ENCODE data around the gene ATP8A1. TPM values are rescaled to one million over a fixed set of nuclear protein-coding genes. Genes with fewer than 3 reads are reported as not detected.

ATP8A1 gene
- total and polyA plus RNA-seq, 2 of the 8 experiments (the other 6 are each of a cell fraction or from before 2014, with no cell fraction given), result 3.7 to 14.9 TPM

DNA sequence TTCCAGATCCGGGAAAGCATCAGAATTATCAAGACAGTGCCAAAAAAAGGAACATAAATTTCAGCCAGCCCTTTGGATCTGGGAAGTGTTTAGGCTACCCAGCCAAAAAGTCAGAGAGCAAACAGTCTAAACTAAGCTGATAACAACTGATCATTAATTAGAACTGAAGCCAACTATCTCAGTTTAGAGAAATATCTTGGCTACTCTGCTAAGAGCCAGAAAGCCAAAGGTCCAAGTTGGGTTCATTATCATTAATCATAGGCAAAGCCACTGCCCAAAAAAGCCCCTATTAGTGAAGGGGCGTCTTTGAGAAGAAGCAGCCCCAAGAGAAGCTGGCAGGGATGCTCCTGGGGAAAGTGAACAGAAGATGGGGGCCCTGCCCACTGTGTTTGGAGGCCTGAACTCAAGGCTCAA, 296.6 kb downstream of the ATP8A1 start:
- DNase-seq (ENCODE audit: low read depth in 1 of 2, low spot score in 2 of 2), result no peak
- no peak for TF ChIP-seq TCF12 (IDR thresholded peaks at IDR 0.05; ENCODE audit: low read depth, low read length)
- TF ChIP-seq ZNF274 (IDR thresholded peaks at IDR 0.05; ENCODE audit: borderline replicate concordance, extremely low read depth, low read length), result no peak
- TF ChIP-seq JUN (IDR thresholded peaks at IDR 0.05; ENCODE audit: low read depth, low read length), result no peak
- no peak for TF ChIP-seq CTBP2 (IDR thresholded peaks at IDR 0.05; ENCODE audit: borderline replicate concordance, insufficient read depth, insufficient read length, low read length)
- TF ChIP-seq, protein P1, sequence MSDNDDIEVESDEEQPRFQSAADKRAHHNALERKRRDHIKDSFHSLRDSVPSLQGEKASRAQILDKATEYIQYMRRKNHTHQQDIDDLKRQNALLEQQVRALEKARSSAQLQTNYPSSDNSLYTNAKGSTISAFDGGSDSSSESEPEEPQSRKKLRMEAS (IDR thresholded peaks at IDR 0.05), result no peak
- TF ChIP-seq CBX8 (IDR thresholded peaks at IDR 0.05; ENCODE audit: borderline replicate concordance, low read depth, low read length), result no peak
- no peak for TF ChIP-seq PHF8 (conservative IDR thresholded peaks at IDR 0.05; ENCODE audit: low read depth, low read length)
- no peak for TF ChIP-seq EZH2 (IDR thresholded peaks at IDR 0.05; ENCODE audit: low read depth, low read length, severe bottlenecking)
- TF ChIP-seq SP2 (IDR thresholded peaks at IDR 0.05; ENCODE audit: low read length), result no peak
- TF ChIP-seq CHD2 (IDR thresholded peaks at IDR 0.05; ENCODE audit: low read length), result no peak
- TF ChIP-seq CEBPB (IDR thresholded peaks at IDR 0.05; ENCODE audit: low read depth, low read length), result no peak
- no peak for TF ChIP-seq GTF2F1 (IDR thresholded peaks at IDR 0.05; ENCODE audit: borderline replicate concordance, low read depth, low read length)
- no peak for TF ChIP-seq BCL11A (IDR thresholded peaks at IDR 0.05; ENCODE audit: low read depth in 2 of 2, low read length in 2 of 2)
- TF ChIP-seq POU5F1 (IDR thresholded peaks at IDR 0.05; ENCODE audit: low read depth, low read length), result no peak

More for the DNA sequence above, 296.6 kb downstream of the ATP8A1 start:
- no peak overlapping the region for H4K91ac ChIP-seq (replicated peaks; ENCODE audit: insufficient read length, low read length)
- no peak overlapping the region for H3K4ac ChIP-seq (replicated peaks; ENCODE audit: insufficient read length, low read depth, low read length)
- no peaks in the 10 kb centered on the region for H3K4me1 ChIP-seq (replicated peaks in 1 of 4; ENCODE audit: control insufficient read depth in 3 of 4, insufficient read depth in 4 of 4, low read length in 3 of 4)
- ChIA-PET CTCF (ENCODE audit: partially characterized antibody) (interaction anchor here (1.4 to 2.4 kb wide), 2 partner anchors 8 to 11 kb away, joined by 3 to 7 read pairs; no protein-coding TSS in a partner anchor), POLR2A (ENCODE audit: partially characterized antibody) (interaction anchor here (0.6 kb wide), 1 partner anchor 22 kb away, joined by 3 read pairs; no protein-coding TSS in a partner anchor)
- no peak overlapping the region for H4K8ac ChIP-seq (ENCODE audit: extremely low read depth, insufficient read depth, low read length)
- no peaks in the 10 kb centered on the region for H3K36me3 ChIP-seq (ENCODE audit: control insufficient read depth in 2 of 4, insufficient read depth in 4 of 4, low read length in 3 of 4)
- H3K27ac ChIP-seq (ENCODE audit: low read depth, low read length), result no peak overlapping the region
- H3K4me3 ChIP-seq (ENCODE audit: extremely low read depth in 1 of 4, insufficient read depth in 2 of 4, low read depth in 3 of 4, low read length in 4 of 4), result no peak overlapping the region
- H2BK5ac ChIP-seq (ENCODE audit: low read depth, low read length), result no peak overlapping the region
- H3K18ac ChIP-seq (ENCODE audit: extremely low read depth, low read length), result no peak overlapping the region
- WGBS, 2 experiments (ENCODE audit: extremely low coverage in 1 of 2, insufficient coverage in 1 of 2, insufficient read length in 1 of 2, insufficient replicate concordance in 2 of 2, low coverage in 1 of 2, low lambda C conversion rate in 2 of 2, missing lambda C conversion rate in 1 of 2), result 85% methylated on average over 2 of the region's 2 CpGs; no CpG with 5 or more reads in 1 of the 2 experiments
- no peak overlapping the region for H2AK5ac ChIP-seq (ENCODE audit: low read depth, low read length)
- H2BK12ac ChIP-seq (ENCODE audit: low read depth, low read length), result no peak overlapping the region
- H3K27me3 ChIP-seq (replicated peaks in 1 of 4; ENCODE audit: control insufficient read depth in 3 of 4, extremely low read depth in 1 of 4, insufficient read depth in 3 of 4, low read length in 3 of 4), result peaks cover 0 to 1% (median 0%) of the 10 kb centered on the region in 4 experiments; a peak in 1 of 7 replicates
- H4K20me1 ChIP-seq (replicated peaks in 1 of 2; ENCODE audit: control insufficient read depth in 1 of 2, insufficient read depth in 2 of 2, low read length in 2 of 2), result no peaks in the 10 kb centered on the region
- H3K9me3 ChIP-seq (ENCODE audit: insufficient read depth in 2 of 2, low read depth in 1 of 2, low read length in 1 of 2), result no peaks in the 10 kb centered on the region
- H3K56ac ChIP-seq (replicated peaks; ENCODE audit: insufficient read length, low read depth, low read length), result no peak overlapping the region
- peaks cover 2% of the 10 kb centered on the region; the same call in 1 of the 2 replicates for H3K23me2 ChIP-seq (ENCODE audit: low read depth, low read length)
- no peak overlapping the region for H3K14ac ChIP-seq (ENCODE audit: insufficient read length)
- H4K5ac ChIP-seq (ENCODE audit: insufficient read length, low read depth, low read length), result no peak overlapping the region
- no peak overlapping the region for H2BK20ac ChIP-seq (ENCODE audit: low read length)
- no peak for FAIRE-seq
- H3K79me2 ChIP-seq (ENCODE audit: control insufficient read depth in 1 of 2, insufficient read depth in 2 of 2, low read length in 2 of 2), result no peaks in the 10 kb centered on the region
- no peak overlapping the region for H3K9ac ChIP-seq (replicated peaks in 1 of 4; ENCODE audit: extremely low read depth in 1 of 4, low read depth in 3 of 4, low read length in 3 of 4)
- H3K4me2 ChIP-seq (ENCODE audit: insufficient read depth in 1 of 2, low read depth in 2 of 2, low read length in 2 of 2), result no peak overlapping the region
- H2BK15ac ChIP-seq (ENCODE audit: low read length), result no peak overlapping the region
- H3K23ac ChIP-seq (ENCODE audit: insufficient read length), result no peak overlapping the region
- H2BK120ac ChIP-seq (replicated peaks; ENCODE audit: low read depth, low read length), result no peak overlapping the region
- no peaks in the 10 kb centered on the region for H3K79me1 ChIP-seq (ENCODE audit: low read depth, low read length)
- H2AFZ ChIP-seq (ENCODE audit: low read length), result no peak overlapping the region
